NCI-H187 (cell line): ENCODE results near the gene OAS3.
"Not testable (repeated sequence)": the region's sequence is repeated elsewhere in the genome, so short reads cannot be mapped to it uniquely, and the experiment has no call there.

Experiments
- DNase-seq, 2 experiments: peaks; one replicate each; lab custom pipeline; 2025; lab: John Stamatoyannopoulos, UW

OAS3 gene

DNA sequence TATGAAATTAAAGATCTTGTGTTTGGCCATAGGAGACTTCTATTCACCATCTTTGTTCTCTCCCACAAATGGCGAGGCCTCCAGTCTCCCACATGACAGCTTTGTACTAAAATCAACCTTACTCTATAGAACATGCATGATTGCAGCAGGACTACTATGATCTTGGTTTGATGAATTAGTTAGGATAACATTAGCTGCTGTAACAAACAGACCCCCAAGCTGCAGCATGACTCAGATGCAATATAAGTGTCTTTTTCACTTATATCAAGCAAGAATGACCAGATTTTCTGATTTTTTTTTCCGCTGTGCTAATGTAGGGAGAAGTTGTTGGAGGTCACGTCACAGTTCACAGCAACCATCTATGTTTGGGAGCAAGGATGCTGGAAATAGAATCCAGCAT, 10.8 kb upstream of the OAS3 start:
- no peak for DNase-seq

GRCh38 chr12:112927925-112928324, 10.3 kb upstream of the OAS3 start:
- DNase-seq: no peak

DNA sequence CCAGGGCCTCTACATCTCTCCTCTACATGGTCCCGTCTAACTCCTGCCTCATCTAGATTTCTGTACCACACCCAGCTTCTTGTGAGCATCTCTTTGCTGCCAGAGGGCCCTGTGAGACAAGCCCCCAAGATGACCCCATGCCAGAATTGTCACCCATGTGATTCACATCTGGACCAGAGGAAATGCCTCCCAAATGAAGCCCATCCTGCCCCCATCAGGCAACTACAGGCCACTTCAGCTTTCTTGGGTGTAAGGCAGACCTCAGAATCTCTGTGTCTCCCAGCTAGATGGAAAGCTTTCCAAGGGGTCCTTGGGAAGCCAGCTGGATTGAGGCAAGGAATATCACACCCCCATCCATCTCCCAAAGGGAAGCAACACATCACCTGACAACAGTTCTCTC, 9.3 kb upstream of the OAS3 start:
- no peak for DNase-seq

DNA sequence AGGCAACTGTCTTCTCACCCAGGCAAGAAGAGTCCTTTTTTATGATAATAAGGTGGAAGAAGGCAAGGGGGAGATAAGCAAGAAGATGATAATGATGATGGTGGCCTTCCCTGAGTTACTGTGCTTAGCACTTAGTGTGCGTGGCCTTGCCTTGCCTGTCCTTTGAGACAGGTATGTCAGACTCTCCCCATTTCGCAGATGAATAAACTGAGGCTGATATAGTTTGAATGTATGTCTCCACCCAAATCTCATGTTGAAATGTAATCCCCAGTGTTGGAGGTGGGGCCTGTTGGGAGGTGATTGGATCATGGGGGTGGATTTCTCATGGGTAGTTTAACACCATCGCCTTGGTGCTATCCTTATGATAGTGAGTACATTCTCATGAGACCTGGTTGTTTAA, 8.6 kb upstream of the OAS3 start:
- DNase-seq: no peak

DNA sequence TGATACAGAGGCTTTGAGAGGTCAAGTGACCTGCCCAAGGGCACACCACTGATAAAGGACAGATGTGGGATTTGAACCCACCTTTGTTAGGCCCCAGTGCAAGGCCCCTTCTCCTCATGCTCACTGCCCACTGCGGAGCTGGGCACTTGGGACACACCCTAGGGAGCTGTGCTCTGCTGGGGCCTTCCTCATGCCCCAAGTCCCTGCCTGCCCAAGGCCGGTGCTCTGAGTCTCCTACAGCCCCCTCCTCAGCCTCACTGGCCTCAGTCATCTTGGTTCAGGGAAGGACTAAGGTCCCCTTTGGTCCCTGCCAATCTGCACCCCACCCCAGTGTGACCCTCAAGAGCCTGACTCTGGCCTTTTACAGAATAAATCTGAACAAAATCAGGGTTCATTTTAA, 7.9 kb upstream of the OAS3 start:
- no peak for DNase-seq

DNA sequence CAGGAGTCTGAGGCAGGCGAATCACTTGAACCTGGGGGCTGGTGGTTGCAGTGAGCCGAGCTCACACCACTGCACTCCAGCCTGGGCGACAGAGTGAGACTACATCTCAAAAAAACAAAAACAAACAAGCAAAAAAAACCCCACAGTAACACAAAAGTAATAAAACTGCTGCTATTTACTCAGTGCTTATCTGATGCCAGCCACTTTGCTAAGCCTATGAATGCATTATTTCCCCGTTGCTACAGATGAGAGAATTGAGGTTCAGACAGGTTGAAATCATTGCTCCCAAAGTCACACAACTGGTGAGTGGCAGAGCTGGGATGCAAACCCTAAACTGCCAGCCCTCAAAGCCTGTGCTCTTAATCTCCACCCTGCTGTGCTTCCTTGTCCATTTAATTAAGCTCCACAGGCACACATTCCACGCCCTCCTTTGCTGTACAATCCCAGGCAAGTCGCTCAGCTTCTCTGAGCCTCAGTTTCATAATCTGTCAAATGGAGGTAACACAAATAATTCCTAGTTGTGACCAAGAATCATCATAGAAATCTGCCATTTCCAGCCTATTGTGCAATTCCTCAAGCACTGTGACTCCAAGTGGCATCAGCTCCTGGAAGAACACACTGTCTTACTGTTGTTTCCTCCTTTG, 5.7 kb upstream of the OAS3 start:
- DNase-seq: no peak

- DNase-seq: no peak
Measured at GRCh38 chr12:112933129-112933505, 5.2 kb upstream of the OAS3 start.

GRCh38 chr12:112936264-112936663, 2.0 kb upstream of the OAS3 start:
- DNase-seq: no peak

GRCh38 chr12:112936927-112937326, 1.3 kb upstream of the OAS3 start:
- DNase-seq: no peak

DNA sequence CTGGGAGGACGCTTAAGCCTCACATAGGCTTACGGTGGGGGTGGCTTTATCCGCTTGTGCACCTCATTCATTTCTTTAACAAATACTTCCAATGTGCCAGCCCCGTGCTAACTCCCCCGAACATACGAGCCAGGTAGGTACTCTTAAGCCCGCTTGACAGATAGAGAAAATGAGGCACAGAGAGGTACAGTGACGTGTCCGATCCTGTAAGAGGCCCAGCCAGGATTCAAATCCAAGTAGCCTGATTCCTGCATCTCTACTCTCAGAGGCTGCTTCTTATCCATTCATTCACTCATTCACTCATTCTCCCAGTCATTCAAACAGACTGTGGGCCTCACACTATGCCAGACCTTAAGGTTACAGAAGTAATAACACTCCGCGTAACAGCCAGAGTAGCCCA, 477 bp downstream of the OAS3 start:
- no peak for DNase-seq

DNA sequence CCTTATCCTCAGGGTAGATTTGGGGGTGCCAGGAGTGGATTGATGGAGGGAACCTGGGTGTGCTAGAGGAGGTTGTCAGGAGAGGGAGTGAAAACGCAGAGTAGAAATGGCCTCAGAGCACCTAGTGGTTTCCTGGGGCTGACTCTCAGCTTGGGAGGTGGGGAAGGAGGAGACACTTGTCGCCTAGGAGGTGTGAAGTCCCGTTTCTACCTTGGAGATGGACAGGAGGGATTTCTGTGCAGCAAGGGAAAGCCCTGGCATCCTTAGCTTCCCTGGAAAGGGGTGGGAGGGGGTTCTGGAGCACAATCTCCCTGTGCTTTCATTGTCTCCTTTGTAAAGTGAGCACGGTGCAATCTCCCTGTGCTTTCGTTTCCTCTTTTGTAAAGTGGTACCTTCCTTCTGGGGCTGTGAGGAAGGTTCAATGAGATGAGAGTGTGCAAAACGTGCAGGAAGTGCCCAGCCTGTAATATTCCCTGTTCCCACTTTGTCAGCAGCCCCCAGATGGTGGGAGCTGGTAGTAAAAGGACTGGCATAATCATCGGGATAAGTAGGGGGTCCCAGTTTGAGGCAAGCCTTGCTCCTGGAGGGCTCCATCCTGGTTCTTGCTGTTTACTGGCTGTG, 1.6 kb downstream of the OAS3 start:
- DNase-seq: no peak

GRCh38 chr12:112941528-112942335, 3.5 kb downstream of the OAS3 start:
- DNase-seq: no peak

- no peak for DNase-seq
Measured at GRCh38 chr12:112942572-112942971, 4.3 kb downstream of the OAS3 start.

DNA sequence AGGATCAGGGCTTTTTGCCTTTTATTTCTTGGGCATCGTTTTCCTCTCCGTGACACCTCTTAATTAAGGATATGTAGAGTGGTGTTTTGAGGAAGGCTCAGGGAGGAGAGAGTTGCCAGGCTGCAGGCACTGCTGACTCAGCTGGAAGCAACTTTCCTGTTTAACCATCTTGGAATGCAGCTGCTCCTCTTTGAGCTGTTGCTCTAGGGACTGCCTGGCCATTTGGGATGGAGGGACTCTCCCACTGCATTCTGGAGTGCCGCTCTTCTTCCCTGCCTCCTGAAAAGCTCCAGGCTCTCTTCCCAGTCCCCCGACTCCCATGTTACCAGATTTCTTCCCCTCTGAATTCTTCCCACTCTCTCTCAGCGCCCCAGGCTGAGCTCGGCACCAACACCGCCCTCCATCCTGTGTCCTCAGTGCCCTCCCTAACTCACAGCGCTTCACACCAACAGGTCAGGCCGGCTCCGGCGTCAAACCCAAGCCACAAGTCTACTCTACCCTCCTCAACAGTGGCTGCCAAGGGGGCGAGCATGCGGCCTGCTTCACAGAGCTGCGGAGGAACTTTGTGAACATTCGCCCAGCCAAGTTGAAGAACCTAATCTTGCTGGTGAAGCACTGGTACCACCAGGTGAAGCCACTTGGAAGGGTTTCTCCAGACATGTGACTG, 5.9 kb downstream of the OAS3 start:
- no peak for DNase-seq

DNA sequence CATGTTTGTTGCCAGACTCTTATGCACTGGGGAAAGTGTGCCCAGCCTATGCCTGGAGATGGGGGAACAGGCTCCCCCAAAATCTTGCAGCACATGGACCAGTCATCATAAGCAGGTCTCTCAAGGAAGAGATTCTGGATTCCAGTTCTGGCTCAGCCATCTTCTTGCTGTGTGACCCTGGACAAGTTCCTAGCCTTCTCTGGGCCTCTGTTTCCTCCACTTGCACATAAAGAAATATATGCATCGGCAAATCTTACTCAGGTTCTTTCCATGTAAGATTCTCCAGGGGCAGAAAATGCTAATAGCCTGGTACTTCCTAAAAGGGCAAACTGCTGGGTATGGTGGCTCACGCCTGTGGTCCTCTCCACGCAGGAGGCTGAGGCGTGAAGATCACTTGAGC, 7.2 kb downstream of the OAS3 start:
- DNase-seq: no peak

GRCh38 chr12:112946236-112947000, 8.1 kb downstream of the OAS3 start:
- DNase-seq: no peak

DNA sequence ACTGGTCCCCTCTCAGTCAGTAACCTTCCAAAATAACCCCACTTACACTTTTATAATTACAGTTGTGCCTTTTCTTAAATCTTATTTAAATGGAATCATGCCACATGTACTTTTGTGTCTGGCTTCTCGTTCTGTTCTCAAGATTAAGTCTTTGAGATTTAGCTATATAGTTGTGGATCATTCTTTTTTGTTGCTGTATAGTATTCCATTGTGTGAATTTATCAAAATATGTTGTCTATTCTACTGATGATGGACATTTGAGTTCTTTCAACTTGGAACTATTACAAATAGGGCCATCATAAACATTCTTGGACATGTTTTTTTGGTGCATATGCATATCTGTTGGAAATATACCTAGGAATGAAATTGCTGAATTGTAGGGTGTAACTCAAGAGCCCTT, 9.0 kb downstream of the OAS3 start:
- no peak for DNase-seq

DNA sequence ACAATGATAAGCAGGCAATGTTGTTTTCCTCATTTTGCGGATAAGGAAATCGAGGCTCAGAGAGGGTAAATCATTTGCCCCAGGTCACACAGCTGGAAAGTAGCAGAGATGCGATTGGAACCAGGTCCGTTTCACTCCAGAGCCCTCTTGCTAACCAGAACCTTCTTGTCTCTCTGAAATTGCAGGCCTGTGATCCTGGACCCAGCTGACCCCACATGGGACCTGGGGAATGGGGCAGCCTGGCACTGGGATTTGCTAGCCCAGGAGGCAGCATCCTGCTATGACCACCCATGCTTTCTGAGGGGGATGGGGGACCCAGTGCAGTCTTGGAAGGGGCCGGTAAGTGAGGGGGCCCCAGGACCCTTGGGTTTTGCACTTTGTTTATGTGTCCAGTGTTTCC, 9.5 kb downstream of the OAS3 start:
- no peak for DNase-seq

- DNase-seq: no peak
Measured at GRCh38 chr12:112948806-112949205, 10.5 kb downstream of the OAS3 start.

- DNase-seq: no peak
Measured at GRCh38 chr12:112950701-112951100, 12.4 kb downstream of the OAS3 start.

DNA sequence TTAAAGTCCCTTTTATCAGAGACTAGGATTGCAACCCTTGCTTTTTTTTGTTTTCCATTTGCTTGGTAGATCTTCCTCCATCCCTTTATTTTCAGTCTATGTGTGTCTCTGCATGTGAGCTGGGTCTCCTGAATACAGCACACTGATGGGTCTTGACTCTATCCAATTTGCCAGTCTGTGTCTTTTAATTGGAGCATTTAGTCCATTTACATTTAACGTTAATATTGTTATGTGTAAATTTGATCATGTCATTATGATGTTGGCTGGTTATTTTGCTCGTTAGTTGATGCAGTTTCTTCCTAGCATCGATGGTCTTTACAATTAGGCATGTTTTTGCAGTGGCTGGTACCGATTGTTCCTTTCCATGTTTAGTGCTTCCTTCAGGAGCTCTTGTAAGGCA, 18.9 kb downstream of the OAS3 start:
- not testable (repeated sequence) for DNase-seq

GRCh38 chr12:112961074-112961473, 22.8 kb downstream of the OAS3 start:
- DNase-seq: no peak
